Gastrocnemius medialis (tissue), 4 donors: ENCODE results near the gene CTCF. TPM values are rescaled to one million over a fixed set of nuclear protein-coding genes. Genes with fewer than 3 reads are reported as not detected.

Source experiments
- ATAC-seq, 2 donors: fragments of 150-250 bp; one replicate each; pipeline ENCODE4 v1.9.1; 2016
- DNase-seq, 2 donors: peaks; one replicate each; pipeline ENCODE4 v3.0.0-alpha.2; 2019
- H3K27ac ChIP-seq, 4 donors: fragments of 200-600 bp; sonication (generic); 1 replicate in 1 of 4; 2 replicates in 3 of 4; pipeline ENCODE4 v1.5.1; 2016 to 2018; ENCODE audit warnings: mild to moderate bottlenecking in 2 of 4, moderate library complexity in 1 of 4
- H3K27me3 ChIP-seq, 3 donors: fragments of 200-600 bp; sonication (generic) in 2 of 3; 1 replicate in 1 of 3; 2 replicates in 2 of 3; pipeline versions ENCODE4 v1.5.1 to v1.6.0; 2016 to 2019; ENCODE audit warnings: mild to moderate bottlenecking in 1 of 3, moderate library complexity in 1 of 3
- H3K36me3 ChIP-seq, 2 donors: fragments of 200-600 bp; sonication (generic) in 1 of 2; one replicate each; pipeline ENCODE4 v1.5.1; 2017 to 2018
- H3K4me1 ChIP-seq, 2 donors: fragments of 200-600 bp; sonication (generic) in 1 of 2; one replicate each; pipeline ENCODE4 v1.5.1; 2016 to 2017; ENCODE audit warnings: mild to moderate bottlenecking in 2 of 2
- H3K4me3 ChIP-seq, 4 donors: fragments of 200-600 bp; sonication (generic) in 3 of 4; 1 replicate in 1 of 4; 2 replicates in 3 of 4; pipeline ENCODE4 v1.5.1; 2016 to 2019; ENCODE audit warnings: mild to moderate bottlenecking in 2 of 4
- H3K9me3 ChIP-seq, 3 donors: fragments of 200-600 bp; sonication (generic) in 2 of 3; 1 replicate in 1 of 3; 2 replicates in 2 of 3; pipeline ENCODE4 v1.5.1; 2016 to 2019
- POLR2A ChIP-seq, 2 donors: fragments of 450-650 bp; IDR thresholded peaks; one replicate each; pipeline ENCODE4 v1.6.1; 2017; ENCODE audit warnings: antibody characterized with exemption in 2 of 2, mild to moderate bottlenecking in 2 of 2, moderate library complexity in 2 of 2
- in situ Hi-C, 4 donors: fragments of 200-750 bp; cut with MboI; loops; one replicate each; pipeline versions ENCODE4 v1.15.0 to v1.8.0; 2017; ENCODE audit warnings: low sequenced_read_pairs in 4 of 4
- intact Hi-C: fragments of 100-400 bp; cut with DNase I; formaldehyde crosslinking; loops from one replicate; pipeline ENCODE4 v1.15.1; 2023; ENCODE audit warnings: low total_unique reads
- total RNA-seq, 4 donors: library from RNA; depleted of rRNA; stranded (reverse); fragments of >200 nt; gene quantifications; one replicate each; pipeline versions ENCODE4 v1.1.0 to v1.2.3, GENCODE V29; 2016
- TF ChIP-seq, protein P1 (sequence below), 5 experiments: fragments of 450-650 bp in 3 of 5; fragments of 200-600 bp in 2 of 5; sonication (generic) in 2 of 5; IDR thresholded peaks in 4 of 5; conservative IDR thresholded peaks in 1 of 5; 1 replicate in 4 of 5; 2 replicates in 1 of 5; pipeline ENCODE4 v1.5.1; 2016 to 2019; ENCODE audit warnings: antibody characterized with exemption in 5 of 5, mild to moderate bottlenecking in 3 of 5, moderate library complexity in 3 of 5

CTCF gene
- total RNA-seq, 4 donors from 2014 or later: 25.9 to 35.9 (median 30.3) TPM

DNA sequence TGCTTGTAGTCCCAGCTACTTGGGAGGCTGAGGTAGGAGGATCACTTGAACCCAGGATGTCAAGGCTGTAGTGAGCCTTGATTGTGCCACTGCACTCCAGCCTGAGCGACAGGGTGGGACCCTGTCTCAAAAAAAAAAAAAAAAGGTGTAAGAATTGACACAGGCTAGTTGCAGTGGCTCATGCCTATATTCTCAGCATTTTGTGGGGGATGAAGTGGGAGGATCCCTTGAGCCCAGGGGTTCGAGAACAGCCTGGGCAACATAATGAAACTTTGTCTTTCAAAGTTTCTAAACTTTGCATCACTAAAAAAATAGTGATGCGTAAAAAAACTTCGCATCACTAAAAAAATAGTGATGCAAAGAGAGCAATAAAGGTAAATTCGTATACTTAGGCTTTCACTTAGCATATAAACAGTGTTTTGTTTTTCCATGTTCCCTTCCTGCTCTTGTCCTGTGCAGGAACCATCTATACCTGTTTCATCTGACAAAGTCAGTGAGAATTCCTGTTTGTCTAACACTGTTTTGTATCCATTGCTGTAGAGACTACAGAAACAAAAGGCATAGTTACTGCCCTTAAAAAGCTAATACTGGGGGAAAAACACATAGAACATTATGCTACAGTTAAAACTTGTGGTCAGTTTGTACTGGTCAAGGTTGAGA, 32.1 kb downstream of the CTCF start:
- peaks cover 0 to 4% of the 10 kb centered on the region in 2 donors for H3K36me3 ChIP-seq
- H3K4me1 ChIP-seq: peaks cover 14% of the 10 kb centered on the region in 2 donors
- no peak for DNase-seq
- no peak for ATAC-seq
- H3K4me3 ChIP-seq: no peak overlapping the region
- intact Hi-C loops (no loop called here), in situ Hi-C loops (no loop called here)
- TF ChIP-seq, protein P1, sequence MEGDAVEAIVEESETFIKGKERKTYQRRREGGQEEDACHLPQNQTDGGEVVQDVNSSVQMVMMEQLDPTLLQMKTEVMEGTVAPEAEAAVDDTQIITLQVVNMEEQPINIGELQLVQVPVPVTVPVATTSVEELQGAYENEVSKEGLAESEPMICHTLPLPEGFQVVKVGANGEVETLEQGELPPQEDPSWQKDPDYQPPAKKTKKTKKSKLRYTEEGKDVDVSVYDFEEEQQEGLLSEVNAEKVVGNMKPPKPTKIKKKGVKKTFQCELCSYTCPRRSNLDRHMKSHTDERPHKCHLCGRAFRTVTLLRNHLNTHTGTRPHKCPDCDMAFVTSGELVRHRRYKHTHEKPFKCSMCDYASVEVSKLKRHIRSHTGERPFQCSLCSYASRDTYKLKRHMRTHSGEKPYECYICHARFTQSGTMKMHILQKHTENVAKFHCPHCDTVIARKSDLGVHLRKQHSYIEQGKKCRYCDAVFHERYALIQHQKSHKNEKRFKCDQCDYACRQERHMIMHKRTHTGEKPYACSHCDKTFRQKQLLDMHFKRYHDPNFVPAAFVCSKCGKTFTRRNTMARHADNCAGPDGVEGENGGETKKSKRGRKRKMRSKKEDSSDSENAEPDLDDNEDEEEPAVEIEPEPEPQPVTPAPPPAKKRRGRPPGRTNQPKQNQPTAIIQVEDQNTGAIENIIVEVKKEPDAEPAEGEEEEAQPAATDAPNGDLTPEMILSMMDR (IDR thresholded peaks at IDR 0.05 in 4 of 5, conservative IDR thresholded peaks at IDR 0.05 in 1 of 5): no peak
- TF ChIP-seq POLR2A (IDR thresholded peaks at IDR 0.05): no peak
- H3K27me3 ChIP-seq: no peaks in the 10 kb centered on the region
- H3K27ac ChIP-seq: peak overlapping the region in 1 of 4 donors; percentile 8
- H3K9me3 ChIP-seq: no peaks in the 10 kb centered on the region

DNA sequence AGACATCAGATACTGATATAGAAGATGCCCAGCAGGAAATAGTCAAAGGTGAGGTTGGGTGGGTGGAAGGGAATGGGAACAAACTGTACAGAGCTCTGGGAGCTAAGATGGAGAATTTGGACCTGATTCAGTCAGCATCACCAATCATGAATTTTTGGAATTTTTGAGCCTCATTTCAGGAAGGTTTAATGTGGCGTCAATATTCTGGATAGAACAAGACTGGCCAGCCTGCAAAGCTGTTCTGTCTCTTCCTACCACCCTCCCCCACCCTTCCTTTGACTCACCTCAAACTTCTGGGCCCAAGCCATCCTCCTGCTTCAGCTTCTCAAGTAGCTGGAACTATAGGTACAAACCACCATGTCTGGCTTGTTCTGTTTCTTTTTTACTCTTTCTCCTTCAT, 32.6 kb downstream of the CTCF start:
- intact Hi-C loops: no loop called here
- no peaks in the 10 kb centered on the region for H3K9me3 ChIP-seq
- peak overlapping the region in 2 of 4 donors; percentile 8 to 33 for H3K27ac ChIP-seq
- no peak for TF ChIP-seq POLR2A (IDR thresholded peaks at IDR 0.05)
- TF ChIP-seq, protein P1 (IDR thresholded peaks at IDR 0.05 in 4 of 5, conservative IDR thresholded peaks at IDR 0.05 in 1 of 5): no peak
- ATAC-seq (peak; percentile 60 to 69), DNase-seq (peak; percentile 29 to 35)
- H3K4me1 ChIP-seq: peaks cover 14% of the 10 kb centered on the region in 2 donors
- H3K4me3 ChIP-seq: no peak overlapping the region
- no peaks in the 10 kb centered on the region for H3K27me3 ChIP-seq
- in situ Hi-C loops: no loop called here
- no peaks in the 10 kb centered on the region for H3K36me3 ChIP-seq

DNA sequence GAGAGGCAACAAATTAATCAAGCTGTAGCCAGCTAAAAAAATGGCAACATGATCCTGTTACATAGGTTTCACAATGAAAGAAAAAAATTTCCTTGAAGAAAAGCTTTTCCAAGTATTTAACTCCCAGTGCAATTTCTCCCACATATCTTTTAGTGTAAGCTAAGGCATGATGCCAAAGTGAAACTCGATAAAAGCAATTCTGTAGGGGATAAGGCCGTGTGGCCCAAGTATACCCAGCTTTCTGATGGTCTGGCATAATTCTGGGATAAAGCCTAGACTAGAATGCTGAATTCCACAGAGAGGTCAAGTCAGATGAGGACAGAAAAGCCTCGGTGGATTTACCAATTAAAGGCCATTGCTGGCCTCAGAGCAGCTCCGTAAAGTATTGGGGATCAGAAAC, 36.2 kb downstream of the CTCF start:
- Histone ChIP-seq H3K4me1 (peaks cover 21 to 24% of the 10 kb centered on the region in 2 donors), H3K4me3 (no peak overlapping the region), H3K9me3 (no peaks in the 10 kb centered on the region), H3K27ac (no peak overlapping the region), H3K27me3 (no peaks in the 10 kb centered on the region), H3K36me3 (no peaks in the 10 kb centered on the region)
- DNase-seq (no peak), ATAC-seq (no peak)
- TF ChIP-seq, protein P1 (IDR thresholded peaks at IDR 0.05 in 4 of 5, conservative IDR thresholded peaks at IDR 0.05 in 1 of 5): no peak
- no peak for TF ChIP-seq POLR2A (IDR thresholded peaks at IDR 0.05)
- in situ Hi-C loops (no loop called here), intact Hi-C loops (no loop called here)

DNA sequence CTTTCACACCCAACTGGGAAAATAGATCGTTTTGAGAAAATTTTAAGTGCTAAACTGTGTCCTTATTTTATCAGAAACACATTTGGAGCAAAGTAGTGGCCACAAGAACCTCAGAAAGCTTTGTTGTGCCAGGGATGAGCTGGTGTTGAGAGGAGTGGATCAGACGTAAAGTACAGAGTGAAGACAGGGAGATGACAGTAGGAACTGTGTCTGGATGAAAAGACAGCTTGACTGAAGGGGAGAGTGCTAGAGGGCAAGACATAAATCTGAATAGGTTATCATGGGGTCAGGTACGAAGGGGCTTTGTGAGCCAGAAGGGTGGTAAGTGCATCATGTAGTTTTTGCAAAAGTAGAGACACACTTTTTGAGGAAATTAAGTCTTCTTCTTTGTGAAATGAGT, 43.3 kb downstream of the CTCF start:
- no peak for TF ChIP-seq POLR2A (IDR thresholded peaks at IDR 0.05)
- no peak for ATAC-seq
- in situ Hi-C loops: no loop called here
- H3K27me3 ChIP-seq: no peaks in the 10 kb centered on the region
- H3K36me3 ChIP-seq: no peaks in the 10 kb centered on the region
- intact Hi-C loops: no loop called here
- no peak overlapping the region for H3K27ac ChIP-seq
- H3K9me3 ChIP-seq: no peaks in the 10 kb centered on the region
- no peak overlapping the region for H3K4me3 ChIP-seq
- DNase-seq: no peak
- H3K4me1 ChIP-seq: peaks cover 7 to 12% of the 10 kb centered on the region in 2 donors

DNA sequence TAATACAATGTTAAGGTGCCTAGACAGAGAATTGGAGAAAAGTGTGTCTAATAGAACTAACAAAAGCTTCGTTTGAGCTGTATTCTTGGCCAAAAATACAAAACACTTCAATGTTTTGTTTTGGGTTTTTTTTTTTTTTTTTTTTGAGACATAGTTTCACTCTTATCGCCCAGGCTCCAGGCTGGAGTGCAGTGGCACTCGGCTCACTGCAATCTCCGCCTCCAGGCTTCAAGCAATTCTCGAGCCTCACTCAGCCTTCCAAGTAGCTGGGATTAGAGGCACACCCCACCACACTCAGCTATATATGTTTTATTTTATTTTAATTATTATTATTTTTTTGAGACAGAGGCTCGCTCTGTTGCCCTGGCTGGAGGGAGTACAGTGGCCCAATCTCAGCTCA, 44.3 kb downstream of the CTCF start:
- Histone ChIP-seq H3K4me1 (peaks cover 4 to 5% of the 10 kb centered on the region in 2 donors), H3K27me3 (no peaks in the 10 kb centered on the region), H3K4me3 (no peak overlapping the region), H3K9me3 (no peaks in the 10 kb centered on the region), H3K36me3 (peaks cover 0 to 9% of the 10 kb centered on the region in 2 donors), H3K27ac (no peak overlapping the region)
- no peak for TF ChIP-seq POLR2A (IDR thresholded peaks at IDR 0.05)
- TF ChIP-seq, protein P1 (IDR thresholded peaks at IDR 0.05 in 4 of 5, conservative IDR thresholded peaks at IDR 0.05 in 1 of 5): no peak
- in situ Hi-C loops: no loop called here
- intact Hi-C loops: no loop called here
- DNase-seq (no peak), ATAC-seq (no peak)
